ENCODE results near the gene MRPS18A. TPM values are rescaled to one million over a fixed set of nuclear protein-coding genes. Genes with fewer than 3 reads are reported as not detected.

Gene MRPS18A
- total and polyA plus RNA-seq, 2 of the 13 experiments (the other 11 are each of a cell fraction or from before 2014, with no cell fraction given), result 87.8 to 89.1 TPM

DNA sequence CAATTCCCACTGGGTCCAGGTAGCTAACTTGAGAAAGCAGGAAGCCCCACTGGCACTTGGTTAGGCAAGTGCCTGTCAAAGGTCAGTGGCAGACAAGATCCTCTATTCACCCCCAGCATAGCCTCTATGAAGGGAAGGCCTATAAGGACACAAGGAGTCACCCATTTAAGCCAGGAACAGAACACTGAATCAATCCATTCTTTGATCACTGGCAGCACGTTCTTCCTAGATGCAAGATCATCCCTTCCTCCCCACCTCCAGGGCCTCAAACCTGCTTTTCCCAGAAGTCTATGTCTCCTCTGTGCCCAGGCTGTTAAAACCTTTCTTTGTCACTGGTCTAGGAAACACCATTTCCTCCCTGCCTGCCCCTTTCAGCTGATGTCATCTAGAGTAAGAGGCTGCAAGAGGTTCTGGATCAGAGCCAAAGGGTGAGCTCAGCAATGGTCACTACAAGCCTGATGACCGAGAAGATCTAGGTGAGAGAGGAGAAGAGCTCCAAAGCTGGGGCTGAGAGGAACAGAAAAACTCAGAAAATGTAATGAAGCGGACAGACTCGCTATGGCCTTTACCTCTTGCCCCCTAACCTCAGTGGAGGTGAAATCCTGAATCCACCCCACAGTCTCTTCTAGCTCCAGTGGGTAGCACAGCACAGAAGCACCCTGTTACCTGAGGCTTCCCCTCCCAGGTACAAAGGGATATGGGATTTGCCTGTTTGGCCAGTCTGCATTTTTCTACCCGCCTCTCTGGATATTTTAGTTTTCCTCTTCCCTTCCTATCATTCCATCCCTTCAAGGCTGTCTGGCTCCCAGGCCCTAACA, 60.4 kb downstream of the MRPS18A start (continued):
- TF ChIP-seq, protein P1, sequence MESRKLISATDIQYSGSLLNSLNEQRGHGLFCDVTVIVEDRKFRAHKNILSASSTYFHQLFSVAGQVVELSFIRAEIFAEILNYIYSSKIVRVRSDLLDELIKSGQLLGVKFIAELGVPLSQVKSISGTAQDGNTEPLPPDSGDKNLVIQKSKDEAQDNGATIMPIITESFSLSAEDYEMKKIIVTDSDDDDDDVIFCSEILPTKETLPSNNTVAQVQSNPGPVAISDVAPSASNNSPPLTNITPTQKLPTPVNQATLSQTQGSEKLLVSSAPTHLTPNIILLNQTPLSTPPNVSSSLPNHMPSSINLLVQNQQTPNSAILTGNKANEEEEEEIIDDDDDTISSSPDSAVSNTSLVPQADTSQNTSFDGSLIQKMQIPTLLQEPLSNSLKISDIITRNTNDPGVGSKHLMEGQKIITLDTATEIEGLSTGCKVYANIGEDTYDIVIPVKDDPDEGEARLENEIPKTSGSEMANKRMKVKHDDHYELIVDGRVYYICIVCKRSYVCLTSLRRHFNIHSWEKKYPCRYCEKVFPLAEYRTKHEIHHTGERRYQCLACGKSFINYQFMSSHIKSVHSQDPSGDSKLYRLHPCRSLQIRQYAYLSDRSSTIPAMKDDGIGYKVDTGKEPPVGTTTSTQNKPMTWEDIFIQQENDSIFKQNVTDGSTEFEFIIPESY (CRISPR knock-in tag; IDR thresholded peaks at IDR 0.05), result peak; percentile 60; the same call in 1 of the 2 replicates
- TF ChIP-seq KAT2B (IDR thresholded peaks at IDR 0.05; ENCODE audit: borderline replicate concordance, low read depth, low read length) (no peak), POLR2A (IDR thresholded peaks at IDR 0.05; ENCODE audit: insufficient read depth in 1 of 2, low read depth in 2 of 2, low read length in 2 of 2) (peak in 1 of 2 experiments; percentile 26; a peak in 1 of 4 replicates), KAT8 (CRISPR knock-in tag; IDR thresholded peaks at IDR 0.05) (peak; percentile 46; the same call in 1 of the 2 replicates), ETV5 (CRISPR knock-in tag; IDR thresholded peaks at IDR 0.05; ENCODE audit: borderline replicate concordance) (peak; percentile 34; the same call in 1 of the 2 replicates), STAT5B (CRISPR knock-in tag; IDR thresholded peaks at IDR 0.05) (no peak), NR2C2 (CRISPR knock-in tag; IDR thresholded peaks at IDR 0.05; ENCODE audit: borderline replicate concordance) (peak; percentile 83), TBL1XR1 (IDR thresholded peaks at IDR 0.05; ENCODE audit: borderline replicate concordance, low read length, partially characterized antibody) (peak; percentile 18), ZFP36L2 (CRISPR knock-in tag; IDR thresholded peaks at IDR 0.05) (peak; percentile 14; the same call in 1 of the 2 replicates), RXRA (CRISPR knock-in tag; IDR thresholded peaks at IDR 0.05) (no peak), ZNF614 (CRISPR knock-in tag; IDR thresholded peaks at IDR 0.05; ENCODE audit: borderline replicate concordance) (0 out of 2 replicates have a peak, but pooled peaks have one; percentile 42), ATF7 (IDR thresholded peaks at IDR 0.05) (peak; percentile 83), ATF7 (CRISPR knock-in tag; IDR thresholded peaks at IDR 0.05) (no peak)
- TF ChIP-seq, protein P2, sequence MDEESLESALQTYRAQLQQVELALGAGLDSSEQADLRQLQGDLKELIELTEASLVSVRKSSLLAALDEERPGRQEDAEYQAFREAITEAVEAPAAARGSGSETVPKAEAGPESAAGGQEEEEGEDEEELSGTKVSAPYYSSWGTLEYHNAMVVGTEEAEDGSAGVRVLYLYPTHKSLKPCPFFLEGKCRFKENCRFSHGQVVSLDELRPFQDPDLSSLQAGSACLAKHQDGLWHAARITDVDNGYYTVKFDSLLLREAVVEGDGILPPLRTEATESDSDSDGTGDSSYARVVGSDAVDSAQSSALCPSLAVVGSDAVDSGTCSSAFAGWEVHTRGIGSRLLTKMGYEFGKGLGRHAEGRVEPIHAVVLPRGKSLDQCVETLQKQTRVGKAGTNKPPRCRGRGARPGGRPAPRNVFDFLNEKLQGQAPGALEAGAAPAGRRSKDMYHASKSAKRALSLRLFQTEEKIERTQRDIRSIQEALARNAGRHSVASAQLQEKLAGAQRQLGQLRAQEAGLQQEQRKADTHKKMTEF (CRISPR knock-in tag; IDR thresholded peaks at IDR 0.05), result peak; percentile 19; the same call in 1 of the 2 replicates
- TF ChIP-seq, protein P3, sequence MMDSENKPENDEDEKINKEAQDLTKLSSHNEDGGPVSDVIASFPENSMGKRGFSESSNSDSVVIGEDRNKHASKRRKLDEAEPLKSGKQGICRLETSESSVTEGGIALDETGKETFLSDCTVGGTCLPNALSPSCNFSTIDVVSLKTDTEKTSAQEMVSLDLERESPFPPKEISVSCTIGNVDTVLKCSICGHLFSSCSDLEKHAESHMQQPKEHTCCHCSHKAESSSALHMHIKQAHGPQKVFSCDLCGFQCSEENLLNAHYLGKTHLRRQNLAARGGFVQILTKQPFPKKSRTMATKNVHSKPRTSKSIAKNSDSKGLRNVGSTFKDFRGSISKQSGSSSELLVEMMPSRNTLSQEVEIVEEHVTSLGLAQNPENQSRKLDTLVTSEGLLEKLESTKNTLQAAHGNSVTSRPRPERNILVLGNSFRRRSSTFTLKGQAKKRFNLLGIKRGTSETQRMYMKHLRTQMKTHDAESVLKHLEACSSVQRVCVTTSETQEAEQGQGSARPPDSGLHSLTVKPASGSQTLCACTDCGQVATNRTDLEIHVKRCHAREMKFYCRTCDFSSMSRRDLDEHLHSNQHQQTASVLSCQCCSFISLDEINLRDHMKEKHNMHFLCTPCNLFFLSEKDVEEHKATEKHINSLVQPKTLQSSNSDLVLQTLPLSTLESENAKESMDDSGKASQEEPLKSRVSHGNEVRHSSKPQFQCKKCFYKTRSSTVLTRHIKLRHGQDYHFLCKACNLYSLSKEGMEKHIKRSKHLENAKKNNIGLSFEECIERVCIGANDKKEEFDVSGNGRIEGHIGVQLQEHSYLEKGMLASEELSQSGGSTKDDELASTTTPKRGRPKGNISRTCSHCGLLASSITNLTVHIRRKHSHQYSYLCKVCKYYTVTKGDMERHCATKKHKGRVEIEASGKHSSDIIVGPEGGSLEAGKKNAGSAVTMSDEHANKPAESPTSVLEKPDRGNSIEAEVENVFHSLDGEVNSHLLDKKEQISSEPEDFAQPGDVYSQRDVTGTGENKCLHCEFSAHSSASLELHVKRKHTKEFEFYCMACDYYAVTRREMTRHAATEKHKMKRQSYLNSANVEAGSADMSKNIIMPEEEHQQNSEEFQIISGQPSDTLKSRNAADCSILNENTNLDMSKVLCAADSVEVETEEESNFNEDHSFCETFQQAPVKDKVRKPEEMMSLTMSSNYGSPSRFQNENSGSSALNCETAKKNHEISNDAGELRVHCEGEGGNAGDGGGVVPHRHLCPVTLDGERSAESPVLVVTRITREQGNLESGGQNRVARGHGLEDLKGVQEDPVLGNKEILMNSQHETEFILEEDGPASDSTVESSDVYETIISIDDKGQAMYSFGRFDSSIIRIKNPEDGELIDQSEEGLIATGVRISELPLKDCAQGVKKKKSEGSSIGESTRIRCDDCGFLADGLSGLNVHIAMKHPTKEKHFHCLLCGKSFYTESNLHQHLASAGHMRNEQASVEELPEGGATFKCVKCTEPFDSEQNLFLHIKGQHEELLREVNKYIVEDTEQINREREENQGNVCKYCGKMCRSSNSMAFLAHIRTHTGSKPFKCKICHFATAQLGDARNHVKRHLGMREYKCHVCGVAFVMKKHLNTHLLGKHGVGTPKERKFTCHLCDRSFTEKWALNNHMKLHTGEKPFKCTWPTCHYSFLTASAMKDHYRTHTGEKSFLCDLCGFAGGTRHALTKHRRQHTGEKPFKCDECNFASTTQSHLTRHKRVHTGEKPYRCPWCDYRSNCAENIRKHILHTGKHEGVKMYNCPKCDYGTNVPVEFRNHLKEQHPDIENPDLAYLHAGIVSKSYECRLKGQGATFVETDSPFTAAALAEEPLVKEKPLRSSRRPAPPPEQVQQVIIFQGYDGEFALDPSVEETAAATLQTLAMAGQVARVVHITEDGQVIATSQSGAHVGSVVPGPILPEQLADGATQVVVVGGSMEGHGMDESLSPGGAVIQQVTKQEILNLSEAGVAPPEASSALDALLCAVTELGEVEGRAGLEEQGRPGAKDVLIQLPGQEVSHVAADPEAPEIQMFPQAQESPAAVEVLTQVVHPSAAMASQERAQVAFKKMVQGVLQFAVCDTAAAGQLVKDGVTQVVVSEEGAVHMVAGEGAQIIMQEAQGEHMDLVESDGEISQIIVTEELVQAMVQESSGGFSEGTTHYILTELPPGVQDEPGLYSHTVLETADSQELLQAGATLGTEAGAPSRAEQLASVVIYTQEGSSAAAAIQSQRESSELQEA (CRISPR knock-in tag; IDR thresholded peaks at IDR 0.05; ENCODE audit: not compliant biosample characterization), result no peak
- TF ChIP-seq, protein P4, sequence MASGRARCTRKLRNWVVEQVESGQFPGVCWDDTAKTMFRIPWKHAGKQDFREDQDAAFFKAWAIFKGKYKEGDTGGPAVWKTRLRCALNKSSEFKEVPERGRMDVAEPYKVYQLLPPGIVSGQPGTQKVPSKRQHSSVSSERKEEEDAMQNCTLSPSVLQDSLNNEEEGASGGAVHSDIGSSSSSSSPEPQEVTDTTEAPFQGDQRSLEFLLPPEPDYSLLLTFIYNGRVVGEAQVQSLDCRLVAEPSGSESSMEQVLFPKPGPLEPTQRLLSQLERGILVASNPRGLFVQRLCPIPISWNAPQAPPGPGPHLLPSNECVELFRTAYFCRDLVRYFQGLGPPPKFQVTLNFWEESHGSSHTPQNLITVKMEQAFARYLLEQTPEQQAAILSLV (CRISPR knock-in tag; IDR thresholded peaks at IDR 0.05; ENCODE audit: borderline replicate concordance), result no peak

All from HepG2 (cell line).